GM12892 (cell line): Measurements from ENCODE around the gene CSF1R.

Experiments
- POLR2A ChIP-seq: IDR thresholded peaks from 2 replicates; pipeline ENCODE4 v1.6.1; 2011; ENCODE audit warnings: low read depth, low read length, control low read depth
- POLR2AphosphoS5 ChIP-seq: IDR thresholded peaks from 2 replicates; pipeline ENCODE4 v1.6.1; 2011; ENCODE audit warnings: low read depth, low read length, control low read depth
- TAF1 ChIP-seq: IDR thresholded peaks from 2 replicates; pipeline ENCODE4 v1.6.1; 2011; ENCODE audit warnings: low read depth, mild to moderate bottlenecking, control low read depth, low read length, borderline replicate concordance

- TF ChIP-seq TAF1 (no peak), POLR2AphosphoS5 (no peak), POLR2A (no peak)
These were observed 42.6 kb downstream of the CSF1R start for GRCh38 chr5:150043657-150044328.
